ENCODE data around the gene LRGUK.

LRGUK gene

DNA sequence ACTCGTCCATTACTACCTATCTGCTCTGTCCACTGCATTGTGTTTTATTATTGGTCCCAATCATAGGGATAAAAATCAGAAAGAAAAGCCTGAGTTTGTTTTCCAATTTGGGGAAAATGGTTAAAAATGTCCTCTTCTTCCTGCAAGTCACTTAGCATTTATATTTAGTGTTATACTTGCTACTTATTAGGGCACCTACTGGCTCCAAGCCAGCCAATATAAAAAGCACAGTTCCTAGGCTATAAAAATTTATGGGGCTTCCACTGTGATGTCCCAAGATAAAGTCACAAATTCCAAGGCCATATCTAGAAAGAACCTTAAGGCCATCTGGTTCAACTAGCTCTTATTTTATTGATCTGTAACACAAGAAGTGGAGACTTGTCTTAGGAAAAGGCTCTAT, 186.4 kb downstream of the LRGUK start:
- no peak for DNase-seq
